Body of pancreas (tissue), 4 donors: ENCODE data around the gene SUPT3H.

Experiments used
- POLR2A ChIP-seq, 3 donors: fragments of 450-650 bp; IDR thresholded peaks; one replicate each; pipeline ENCODE4 v1.6.1; 2016; ENCODE audit warnings: antibody characterized with exemption in 3 of 3, mild to moderate bottlenecking in 2 of 3
- TF ChIP-seq, protein P1 (sequence below), 7 experiments: fragments of 450-650 bp in 4 of 7; fragments of 200-600 bp in 3 of 7; sonication (generic) in 3 of 7; IDR thresholded peaks; one replicate each; pipeline ENCODE4 v1.5.1; 2016 to 2019; ENCODE audit warnings: antibody characterized with exemption in 7 of 7

DNA sequence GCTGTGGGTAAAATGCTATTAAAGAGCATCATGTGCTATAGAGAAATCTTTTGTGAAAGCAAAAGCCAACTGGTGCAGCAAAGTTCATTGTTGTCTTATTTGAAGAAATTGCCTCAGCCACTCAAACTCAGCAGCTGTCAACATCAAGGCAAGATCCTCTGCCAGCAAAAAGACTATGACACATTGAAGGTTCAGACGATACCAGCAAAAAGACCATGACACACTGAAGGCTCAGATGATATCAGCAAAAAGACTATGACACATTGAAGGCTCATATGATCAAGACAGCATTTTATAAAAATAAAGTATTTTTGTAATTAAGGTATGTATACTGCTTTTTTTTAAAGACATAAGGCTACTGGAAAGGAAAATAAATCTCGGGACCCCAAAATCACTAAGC, 168.0 kb downstream of the SUPT3H start:
- TF ChIP-seq POLR2A (IDR thresholded peaks at IDR 0.05) = no peak
- TF ChIP-seq, protein P1, sequence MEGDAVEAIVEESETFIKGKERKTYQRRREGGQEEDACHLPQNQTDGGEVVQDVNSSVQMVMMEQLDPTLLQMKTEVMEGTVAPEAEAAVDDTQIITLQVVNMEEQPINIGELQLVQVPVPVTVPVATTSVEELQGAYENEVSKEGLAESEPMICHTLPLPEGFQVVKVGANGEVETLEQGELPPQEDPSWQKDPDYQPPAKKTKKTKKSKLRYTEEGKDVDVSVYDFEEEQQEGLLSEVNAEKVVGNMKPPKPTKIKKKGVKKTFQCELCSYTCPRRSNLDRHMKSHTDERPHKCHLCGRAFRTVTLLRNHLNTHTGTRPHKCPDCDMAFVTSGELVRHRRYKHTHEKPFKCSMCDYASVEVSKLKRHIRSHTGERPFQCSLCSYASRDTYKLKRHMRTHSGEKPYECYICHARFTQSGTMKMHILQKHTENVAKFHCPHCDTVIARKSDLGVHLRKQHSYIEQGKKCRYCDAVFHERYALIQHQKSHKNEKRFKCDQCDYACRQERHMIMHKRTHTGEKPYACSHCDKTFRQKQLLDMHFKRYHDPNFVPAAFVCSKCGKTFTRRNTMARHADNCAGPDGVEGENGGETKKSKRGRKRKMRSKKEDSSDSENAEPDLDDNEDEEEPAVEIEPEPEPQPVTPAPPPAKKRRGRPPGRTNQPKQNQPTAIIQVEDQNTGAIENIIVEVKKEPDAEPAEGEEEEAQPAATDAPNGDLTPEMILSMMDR (IDR thresholded peaks at IDR 0.05) = no peak
